NCI-H187 treated with DMSO at 0.1 percent for 48 hours (cell line): Measurements from ENCODE around the gene DUS1L.
A peak's percentile ranks its signal among the peaks of the same experiment; 100 is the strongest.

ENCODE experiments used
- DNase-seq: peaks from one replicate; lab custom pipeline; 2025; lab: John Stamatoyannopoulos, UW

Gene DUS1L

GRCh38 chr17:82023447-82024241 is 42.0 kb downstream of the DUS1L start:
- no peak for DNase-seq

DNA sequence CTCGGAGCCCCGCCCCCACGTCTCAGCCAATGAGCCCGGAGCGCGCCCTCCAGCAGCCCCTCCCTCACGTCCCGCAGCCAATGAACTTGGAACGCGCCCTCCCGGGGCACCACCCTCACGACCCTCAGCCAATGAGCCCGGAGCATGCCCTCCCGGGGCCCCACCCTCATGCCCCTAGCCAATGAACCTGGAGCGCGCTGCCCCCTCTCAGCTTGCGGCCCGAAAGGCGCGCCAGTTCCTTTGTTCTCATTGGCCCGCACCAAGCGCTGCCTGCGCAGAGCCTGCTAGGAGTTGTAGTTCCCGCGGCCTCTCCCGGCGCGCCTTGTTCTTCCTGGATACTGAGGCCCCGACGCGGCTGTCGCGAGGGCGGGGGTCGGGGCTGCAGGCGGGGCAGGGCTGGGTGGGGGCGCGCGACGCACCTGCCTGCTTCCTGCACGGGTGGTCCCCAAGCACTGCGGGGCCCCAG is 42.6 kb downstream of the DUS1L start, which contains the start of gene LRRC45:
TSS of gene LRRC45 (plus strand) at position 325 of the 466 bp plus-strand sequence. CDS start 339 bp downstream, outside the sequence.
- peak; percentile 92 for DNase-seq

DNA sequence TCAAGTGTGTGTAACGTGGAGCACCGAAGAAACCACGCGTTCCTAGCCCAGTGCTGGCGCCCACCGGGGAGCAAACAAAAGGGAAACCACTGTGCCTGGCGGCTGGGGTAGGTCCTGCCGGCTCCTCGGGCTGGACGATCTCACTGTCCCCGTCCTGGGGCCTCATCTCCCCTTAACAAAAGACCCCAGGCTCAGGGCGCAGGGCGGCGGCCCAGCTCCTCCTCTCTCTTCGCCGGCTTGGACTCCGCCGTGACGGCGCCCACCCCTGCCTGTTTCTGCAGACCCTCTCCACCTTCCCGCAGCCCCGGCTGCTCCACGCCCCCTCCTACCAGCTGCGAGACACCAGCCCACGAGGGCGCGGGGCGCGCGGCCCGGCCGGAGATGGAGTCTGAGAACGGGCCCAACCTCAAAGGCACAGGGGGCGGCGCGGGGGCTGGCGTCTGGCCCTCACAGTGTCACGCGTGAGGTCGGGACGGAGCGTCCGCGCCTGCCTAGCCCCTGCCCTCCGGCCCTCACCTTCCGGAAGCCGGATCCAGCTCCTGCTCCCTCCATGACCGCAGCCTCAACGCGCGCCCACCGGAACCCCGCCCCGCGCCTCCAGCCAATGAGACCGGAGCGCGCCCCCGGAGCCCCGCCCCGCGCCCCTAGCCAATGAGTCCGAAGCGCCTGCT is 43.2 kb downstream of the DUS1L start, which contains the start of gene CENPX:
TSS of gene CENPX (minus strand) at position 569 of the 671 bp plus-strand sequence. CDS start at position 552, 17 bp downstream.
- DNase-seq: no peak

- no peak for DNase-seq
These were observed 43.7 kb downstream of the DUS1L start for GRCh38 chr17:82021900-82022309.

DNA sequence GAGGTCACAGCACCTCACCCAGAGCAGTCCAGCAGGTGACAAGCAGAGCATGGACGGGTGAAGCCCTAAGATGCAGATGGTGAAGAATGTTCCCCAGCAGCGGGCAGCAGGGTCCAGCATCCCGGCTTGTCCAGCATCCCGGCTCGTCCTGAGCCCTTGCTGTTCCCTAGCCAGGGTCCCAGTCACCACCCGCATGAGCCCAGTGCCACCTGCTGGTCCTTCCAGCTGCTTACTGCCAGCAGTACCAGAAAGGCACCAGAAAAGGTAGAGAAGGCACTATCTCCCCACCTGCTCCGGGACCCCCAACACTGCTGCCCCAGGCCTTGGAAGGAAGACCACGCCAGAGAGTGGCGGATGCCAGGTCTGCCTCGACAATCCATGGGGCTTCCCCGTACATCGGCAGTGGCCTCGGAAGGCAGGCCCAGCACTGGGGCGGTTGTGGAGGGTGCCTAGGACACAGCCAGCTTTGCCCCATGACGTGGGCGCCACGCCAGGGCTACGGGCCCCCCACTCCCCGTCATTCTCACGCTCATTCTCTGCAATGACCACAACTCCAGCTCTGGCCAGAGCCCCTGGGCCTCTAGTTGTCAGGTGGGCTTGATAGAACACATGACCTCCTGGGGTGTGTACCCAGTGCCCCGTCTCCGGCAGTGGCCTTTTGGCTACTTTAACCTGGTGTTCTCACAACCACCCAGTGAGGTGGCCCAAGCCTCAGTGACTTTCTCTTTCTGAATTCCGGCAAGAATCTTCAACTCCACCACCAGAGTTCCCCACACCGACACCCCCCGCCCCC is 44.3 kb downstream of the DUS1L start:
- no peak for DNase-seq

DNA sequence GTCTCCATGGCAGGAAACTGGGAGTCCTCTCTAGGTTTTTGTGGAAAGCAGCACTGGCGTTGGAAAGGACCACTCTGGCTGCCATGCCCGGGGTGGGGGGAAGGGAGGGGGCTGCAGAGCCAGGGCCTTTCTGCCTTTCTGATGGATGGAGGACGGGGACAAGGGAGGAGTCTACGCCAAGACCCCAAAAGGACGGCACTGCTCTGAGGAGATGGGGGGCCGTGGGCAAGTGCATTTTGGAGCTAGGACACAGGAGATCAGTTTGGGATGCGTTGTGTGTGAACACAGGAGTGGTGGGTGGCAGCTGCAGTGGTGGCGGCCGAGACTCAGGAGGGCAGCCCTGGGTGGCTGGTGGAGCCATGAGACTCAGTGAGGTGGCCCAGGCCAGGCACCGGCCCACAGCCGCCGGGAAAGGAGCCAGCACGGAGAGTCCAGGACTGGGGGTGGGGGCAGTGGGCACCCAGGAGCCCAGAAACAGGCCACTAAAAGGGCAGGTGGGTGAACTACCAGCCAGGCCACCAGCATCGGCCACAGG is 45.0 kb downstream of the DUS1L start:
- DNase-seq: no peak

DNA sequence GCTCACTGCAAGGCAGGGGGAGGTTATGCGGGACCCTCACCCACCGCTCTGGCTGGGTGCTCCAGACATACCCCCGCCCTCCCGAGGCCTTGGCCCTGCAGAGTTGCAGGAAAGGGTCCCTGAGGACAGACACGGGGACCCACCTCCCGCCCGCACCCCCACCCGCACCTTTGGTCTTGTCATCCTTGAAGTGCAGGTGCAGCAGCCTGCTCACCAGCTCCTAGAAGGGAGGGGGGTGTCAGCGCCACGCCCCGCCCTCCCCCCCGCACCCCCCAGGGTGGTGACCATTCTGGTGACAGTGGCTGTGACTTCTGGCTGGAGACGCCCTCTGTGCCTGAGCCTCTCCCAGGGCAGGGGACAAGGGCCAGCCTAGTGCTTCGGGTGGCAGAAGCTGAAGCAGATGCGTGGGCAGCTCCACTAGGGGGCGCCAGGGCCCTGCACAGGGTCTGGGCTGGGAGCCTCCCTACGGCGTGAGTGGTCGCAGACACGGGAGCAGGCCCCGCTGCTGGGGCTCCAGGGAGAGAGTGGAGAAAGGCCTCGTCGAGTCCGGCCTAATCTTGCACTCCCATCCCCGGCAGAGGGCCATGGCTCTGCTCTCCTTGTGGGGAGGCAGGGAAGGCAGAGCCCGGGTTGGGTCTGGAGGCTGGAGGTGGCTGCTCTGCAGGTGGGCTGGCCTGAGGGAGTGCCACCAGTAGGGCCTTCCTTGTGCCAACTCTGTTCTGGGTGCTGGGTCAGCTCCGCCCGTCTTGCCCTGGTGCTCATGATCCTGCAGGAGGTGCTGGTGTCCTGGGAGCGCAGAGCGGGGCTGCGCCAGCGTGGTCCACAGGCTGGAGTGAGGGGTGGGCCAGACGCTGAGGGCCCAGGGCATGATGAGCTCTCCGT is 45.7 kb downstream of the DUS1L start:
- no peak for DNase-seq

- no peak for DNase-seq
These were observed 46.5 kb downstream of the DUS1L start for GRCh38 chr17:82018989-82019689.

GRCh38 chr17:82018152-82018988 is 47.2 kb downstream of the DUS1L start:
- DNase-seq: no peak

GRCh38 chr17:82017612-82018151 is 47.9 kb downstream of the DUS1L start:
- no peak for DNase-seq

DNA sequence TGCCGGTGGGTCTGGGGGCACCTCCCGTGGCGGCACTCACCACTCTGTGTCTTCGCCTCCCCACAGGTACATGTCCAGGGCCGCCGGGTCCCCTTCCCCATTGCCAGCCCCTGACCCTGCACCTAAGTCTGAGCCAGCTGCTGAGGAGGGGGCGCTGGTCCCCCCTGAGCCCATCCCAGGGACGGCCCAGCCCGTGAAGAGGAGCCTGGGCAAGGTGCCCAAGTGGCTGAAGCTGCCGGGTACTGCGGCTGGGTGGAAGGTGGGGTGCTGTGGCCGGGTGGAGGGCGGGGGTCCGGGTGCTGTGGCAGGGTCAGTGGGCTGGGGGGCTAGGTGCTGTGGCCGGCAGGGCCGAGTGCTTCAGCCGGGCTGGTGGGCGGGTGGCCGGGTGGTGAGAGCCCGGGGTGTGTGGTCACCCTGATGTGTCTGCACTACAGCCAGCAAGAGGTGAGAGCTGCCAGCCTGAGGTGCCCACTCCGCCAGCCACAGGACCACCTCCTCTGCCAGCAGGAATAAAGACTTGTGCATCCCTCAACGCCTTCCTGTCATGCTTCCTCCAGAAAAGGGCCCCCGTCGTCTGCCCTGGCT is 48.6 kb downstream of the DUS1L start:
- no peak for DNase-seq

DNA sequence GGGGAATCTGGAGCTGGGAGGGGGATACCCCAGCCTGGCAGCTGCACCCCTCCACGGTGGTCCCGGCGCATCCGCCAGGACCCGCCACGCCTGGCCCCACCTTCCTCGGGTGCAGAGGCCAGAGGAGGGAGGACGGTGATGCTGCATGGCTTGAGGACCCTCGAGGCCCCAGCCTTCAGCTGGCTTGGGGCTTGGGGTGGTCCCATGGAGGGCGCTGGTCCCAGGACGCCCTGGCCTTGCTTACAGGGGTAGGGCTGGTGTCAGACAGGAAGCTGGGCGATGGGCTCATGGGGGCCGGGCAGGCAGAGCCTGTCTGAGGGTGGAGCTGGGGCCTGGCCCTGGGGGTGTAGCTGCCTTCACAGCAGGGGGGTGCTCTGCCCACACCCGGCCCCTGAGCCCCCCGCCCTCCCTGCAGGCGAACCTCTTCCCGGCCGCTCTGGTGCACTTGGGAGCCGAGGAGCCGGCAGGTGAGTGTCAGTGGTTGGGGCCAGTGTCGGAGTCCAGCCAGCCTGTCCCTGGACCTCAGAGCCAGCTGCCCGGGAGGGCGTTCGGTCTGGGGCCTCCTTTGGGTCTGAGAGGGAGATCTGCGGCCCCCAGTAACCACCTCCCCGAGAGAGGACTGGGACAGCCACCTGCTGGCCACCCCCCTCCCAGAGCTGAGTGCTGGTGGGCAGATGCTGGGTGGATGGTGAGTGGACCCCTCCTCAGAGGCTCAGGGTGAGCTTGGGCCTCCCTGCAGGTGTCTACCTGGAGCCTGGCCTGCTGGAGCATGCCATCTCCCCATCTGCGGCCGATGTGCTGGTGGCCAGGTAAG is 49.3 kb downstream of the DUS1L start:
- no peak for DNase-seq

DNA sequence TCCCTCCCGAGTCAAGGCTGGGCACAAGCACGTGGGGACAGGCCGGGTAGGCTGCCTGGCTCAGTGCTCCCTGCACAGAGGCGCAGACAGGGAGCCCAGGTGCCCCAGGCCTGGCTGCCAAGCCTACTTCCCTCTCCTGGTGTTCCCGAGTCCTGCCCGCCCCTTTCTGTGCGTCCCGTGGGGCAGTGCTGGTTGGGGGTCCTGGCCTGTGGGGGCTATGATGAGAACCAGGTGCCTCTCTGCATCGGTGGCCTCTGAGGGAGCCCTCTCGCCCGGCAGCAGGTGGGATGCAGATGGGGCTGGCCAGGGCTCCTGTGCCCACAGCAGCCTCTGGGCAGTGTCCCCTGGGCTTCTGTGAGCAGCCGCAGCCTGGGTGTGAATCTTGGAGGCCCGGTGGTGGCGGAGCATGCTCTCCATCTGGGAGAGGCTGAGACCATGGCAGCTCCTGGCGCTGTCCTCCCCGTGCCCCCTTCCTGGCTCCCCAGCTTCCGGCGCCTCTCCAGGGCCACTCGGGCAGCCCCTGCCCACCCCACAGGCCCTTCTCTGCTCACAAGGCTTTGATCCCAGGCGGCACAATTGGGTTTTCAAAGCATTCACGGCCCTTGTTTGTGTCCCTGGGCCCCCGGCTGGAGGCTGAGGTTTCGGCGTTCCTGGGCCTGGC is 50.2 kb downstream of the DUS1L start:
- DNase-seq: no peak

GRCh38 chr17:82014971-82015310 is 50.7 kb downstream of the DUS1L start:
- no peak for DNase-seq

- DNase-seq: no peak
These were observed 51.2 kb downstream of the DUS1L start for GRCh38 chr17:82014432-82014831.

DNA sequence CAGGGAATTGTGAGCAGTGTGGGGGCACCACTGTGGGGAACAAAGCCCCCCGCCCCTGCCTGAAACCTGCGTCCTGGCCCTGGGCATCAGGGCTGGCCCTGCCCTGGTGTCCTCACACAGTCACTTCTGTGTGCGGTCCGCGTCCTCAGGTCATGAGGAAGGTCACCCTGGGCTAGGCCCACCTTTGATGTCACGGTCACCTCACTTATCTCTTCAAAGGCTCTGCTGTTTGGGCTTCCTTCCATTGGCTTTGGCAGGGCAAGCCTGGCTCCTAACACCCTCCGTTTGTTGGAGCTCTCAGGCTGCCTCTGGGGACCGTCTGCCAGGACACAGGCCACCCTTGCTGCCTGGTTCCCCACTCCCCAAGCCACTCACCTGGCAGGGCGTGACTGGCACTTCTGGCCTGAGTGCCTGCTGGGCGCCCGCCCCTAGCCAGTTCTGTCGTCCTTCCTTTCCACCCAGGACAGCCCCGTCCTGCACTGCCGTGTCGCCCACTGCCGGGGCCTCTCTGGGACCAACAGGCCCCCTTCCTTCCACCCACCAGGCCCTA is 51.8 kb downstream of the DUS1L start:
- DNase-seq: no peak

DNA sequence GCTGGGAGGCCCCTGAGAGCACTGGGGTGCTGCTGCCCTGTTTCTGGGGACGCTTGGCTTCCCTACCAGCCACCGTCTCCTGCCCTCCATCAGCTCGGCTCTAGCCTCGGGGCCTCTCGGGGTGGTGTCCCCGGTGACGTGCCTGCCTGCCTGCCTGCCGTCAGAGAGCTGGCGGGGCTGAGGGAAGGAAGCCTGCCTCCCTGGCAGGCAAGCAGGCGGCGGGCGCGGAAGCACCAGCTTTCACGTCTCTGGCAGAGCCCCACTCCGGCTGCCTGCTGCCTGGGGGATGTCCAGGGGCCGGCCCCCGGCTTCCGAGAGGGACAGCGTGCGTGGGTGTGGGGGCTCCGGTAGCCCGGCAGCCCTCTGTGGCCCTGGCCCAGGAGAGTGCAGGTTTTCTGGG is 52.3 kb downstream of the DUS1L start:
- no peak for DNase-seq
